Stomach (tissue), 4 donors: ENCODE data around the gene SMAD7.

Experiments used
- EP300 ChIP-seq: sonication (generic); formaldehyde crosslinking; IDR thresholded peaks from one replicate; pipeline ENCODE4 v1.6.1; 2017; ENCODE audit warnings: antibody characterized with exemption
- POLR2A ChIP-seq, 4 donors: fragments of 450-650 bp; IDR thresholded peaks; one replicate each; pipeline ENCODE4 v1.6.1; 2016; ENCODE audit warnings: antibody characterized with exemption in 4 of 4, control low read depth in 2 of 4, mild to moderate bottlenecking in 1 of 4, moderate library complexity in 1 of 4
- POLR2AphosphoS5 ChIP-seq, 3 donors: sonication (generic); formaldehyde crosslinking; IDR thresholded peaks; one replicate each; pipeline ENCODE4 v1.6.1; 2016; ENCODE audit warnings: antibody characterized with exemption in 3 of 3
- TF ChIP-seq, protein P1 (sequence below), 7 experiments: fragments of 450-650 bp in 4 of 7; fragments of 200-600 bp in 3 of 7; sonication (generic) in 3 of 7; IDR thresholded peaks; one replicate each; pipeline ENCODE4 v1.5.1; 2016 to 2019; ENCODE audit warnings: antibody characterized with exemption in 7 of 7, control low read depth in 2 of 7, mild to moderate bottlenecking in 1 of 7

DNA sequence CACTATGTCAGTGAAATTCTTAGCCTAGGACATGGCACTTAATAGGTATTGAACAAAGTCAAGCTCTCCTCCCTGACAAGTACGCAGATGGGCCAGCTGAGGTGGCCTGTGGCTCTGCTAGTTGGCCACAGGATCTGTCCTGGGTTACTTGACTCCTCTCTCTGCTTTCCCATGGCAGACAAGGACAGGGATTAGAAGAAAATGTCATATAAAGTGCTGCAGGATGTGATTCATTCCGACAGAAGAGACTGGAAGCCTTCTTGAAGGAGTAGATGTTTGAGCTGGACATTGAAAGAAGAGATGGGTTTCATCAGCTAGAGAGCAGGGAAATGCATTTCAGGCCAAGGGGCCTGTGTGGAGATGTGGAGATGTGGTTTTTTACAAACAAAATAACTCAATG, 46.7 kb downstream of the SMAD7 start:
- TF ChIP-seq, protein P1, sequence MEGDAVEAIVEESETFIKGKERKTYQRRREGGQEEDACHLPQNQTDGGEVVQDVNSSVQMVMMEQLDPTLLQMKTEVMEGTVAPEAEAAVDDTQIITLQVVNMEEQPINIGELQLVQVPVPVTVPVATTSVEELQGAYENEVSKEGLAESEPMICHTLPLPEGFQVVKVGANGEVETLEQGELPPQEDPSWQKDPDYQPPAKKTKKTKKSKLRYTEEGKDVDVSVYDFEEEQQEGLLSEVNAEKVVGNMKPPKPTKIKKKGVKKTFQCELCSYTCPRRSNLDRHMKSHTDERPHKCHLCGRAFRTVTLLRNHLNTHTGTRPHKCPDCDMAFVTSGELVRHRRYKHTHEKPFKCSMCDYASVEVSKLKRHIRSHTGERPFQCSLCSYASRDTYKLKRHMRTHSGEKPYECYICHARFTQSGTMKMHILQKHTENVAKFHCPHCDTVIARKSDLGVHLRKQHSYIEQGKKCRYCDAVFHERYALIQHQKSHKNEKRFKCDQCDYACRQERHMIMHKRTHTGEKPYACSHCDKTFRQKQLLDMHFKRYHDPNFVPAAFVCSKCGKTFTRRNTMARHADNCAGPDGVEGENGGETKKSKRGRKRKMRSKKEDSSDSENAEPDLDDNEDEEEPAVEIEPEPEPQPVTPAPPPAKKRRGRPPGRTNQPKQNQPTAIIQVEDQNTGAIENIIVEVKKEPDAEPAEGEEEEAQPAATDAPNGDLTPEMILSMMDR (IDR thresholded peaks at IDR 0.05) = no peak
- TF ChIP-seq POLR2AphosphoS5 (IDR thresholded peaks at IDR 0.05) (no peak), POLR2A (IDR thresholded peaks at IDR 0.05) (no peak), EP300 (no peak)
